ENCODE measurements around the gene SCYGR4. TPM values are rescaled to one million over a fixed set of nuclear protein-coding genes. Genes with fewer than 3 reads are reported as not detected.

SCYGR4 gene
- total and polyA plus RNA-seq, 10 of the 15 experiments (the other 5 are each of a cell fraction or from before 2014, with no cell fraction given) = 0.11 TPM; not detected in 9

GRCh38 chr2:227576110-227576509 is 41.2 kb upstream of the SCYGR4 start (continued):
- no peak for TF ChIP-seq ZZZ3 (IDR thresholded peaks at IDR 0.05; ENCODE audit: control insufficient read depth, insufficient read length, low read depth)
- no peak for TF ChIP-seq SP1 (IDR thresholded peaks at IDR 0.05; ENCODE audit: low read depth, low read length)
- TF ChIP-seq MTA2 (IDR thresholded peaks at IDR 0.05; ENCODE audit: low read depth) = no peak
- TF ChIP-seq, protein P1, sequence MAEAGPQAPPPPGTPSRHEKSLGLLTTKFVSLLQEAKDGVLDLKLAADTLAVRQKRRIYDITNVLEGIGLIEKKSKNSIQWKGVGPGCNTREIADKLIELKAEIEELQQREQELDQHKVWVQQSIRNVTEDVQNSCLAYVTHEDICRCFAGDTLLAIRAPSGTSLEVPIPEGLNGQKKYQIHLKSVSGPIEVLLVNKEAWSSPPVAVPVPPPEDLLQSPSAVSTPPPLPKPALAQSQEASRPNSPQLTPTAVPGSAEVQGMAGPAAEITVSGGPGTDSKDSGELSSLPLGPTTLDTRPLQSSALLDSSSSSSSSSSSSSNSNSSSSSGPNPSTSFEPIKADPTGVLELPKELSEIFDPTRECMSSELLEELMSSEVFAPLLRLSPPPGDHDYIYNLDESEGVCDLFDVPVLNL (IDR thresholded peaks at IDR 0.05; ENCODE audit: low read depth, low read length) = no peak
- no peak for TF ChIP-seq RAD21 (IDR thresholded peaks at IDR 0.05; ENCODE audit: insufficient read depth, low read depth, low read length)
- TF ChIP-seq MYC (IDR thresholded peaks at IDR 0.05; ENCODE audit: insufficient read depth, insufficient read length, insufficient replicate concordance, low read length, severe bottlenecking) = no peak
- no peak for TF ChIP-seq NRF1 (conservative IDR thresholded peaks at IDR 0.05; ENCODE audit: low read depth, low read length)
- TF ChIP-seq FOXM1 (IDR thresholded peaks at IDR 0.05; ENCODE audit: low read depth, low read length) = no peak
- no peak for TF ChIP-seq JUNB (IDR thresholded peaks at IDR 0.05)
- no peak for TF ChIP-seq TCF3 (IDR thresholded peaks at IDR 0.05; ENCODE audit: borderline replicate concordance, insufficient read depth, low read depth, low read length)
- TF ChIP-seq DPF2 (IDR thresholded peaks at IDR 0.05) = no peak
- TF ChIP-seq, protein P2, sequence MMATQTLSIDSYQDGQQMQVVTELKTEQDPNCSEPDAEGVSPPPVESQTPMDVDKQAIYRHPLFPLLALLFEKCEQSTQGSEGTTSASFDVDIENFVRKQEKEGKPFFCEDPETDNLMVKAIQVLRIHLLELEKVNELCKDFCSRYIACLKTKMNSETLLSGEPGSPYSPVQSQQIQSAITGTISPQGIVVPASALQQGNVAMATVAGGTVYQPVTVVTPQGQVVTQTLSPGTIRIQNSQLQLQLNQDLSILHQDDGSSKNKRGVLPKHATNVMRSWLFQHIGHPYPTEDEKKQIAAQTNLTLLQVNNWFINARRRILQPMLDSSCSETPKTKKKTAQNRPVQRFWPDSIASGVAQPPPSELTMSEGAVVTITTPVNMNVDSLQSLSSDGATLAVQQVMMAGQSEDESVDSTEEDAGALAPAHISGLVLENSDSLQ (IDR thresholded peaks at IDR 0.05) = no peak

DNA sequence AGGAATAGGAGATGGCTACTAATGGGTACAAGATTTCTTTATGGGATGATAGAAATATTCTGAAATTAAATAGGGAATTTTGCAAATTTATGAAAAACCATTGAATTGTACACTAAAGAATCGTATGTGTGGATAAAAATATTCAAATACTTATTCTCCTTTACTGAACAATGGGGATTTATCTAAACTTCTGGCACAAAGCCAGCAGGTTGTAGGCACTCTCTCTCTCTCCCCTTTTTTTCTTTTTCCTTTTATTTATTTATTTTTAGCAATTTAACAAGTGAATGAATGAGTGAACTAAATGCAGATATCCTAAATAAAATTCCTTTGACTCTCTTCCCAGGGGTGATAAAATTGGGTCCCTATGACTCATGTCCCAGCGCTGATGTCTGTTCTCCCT is 40.5 kb upstream of the SCYGR4 start:
- SMC1A ChIA-PET (ENCODE audit: uncharacterized antibody, unreplicated experiment) = interaction anchor here (1.9 kb wide), 1 partner anchor 171 kb away, joined by 8 read pairs; no protein-coding TSS in a partner anchor
- Histone ChIP-seq H3K79me2 (ENCODE audit: control insufficient read depth, insufficient read depth, low read length) (no peaks in the 10 kb centered on the region), H3K9ac (ENCODE audit: control insufficient read depth, insufficient read depth, low read length) (no peak overlapping the region), H3K27me3 (replicated peaks in 1 of 2; ENCODE audit: control insufficient read depth in 2 of 2, insufficient read depth in 2 of 2, low read length in 1 of 2) (no peaks in the 10 kb centered on the region), H3K4me1 (ENCODE audit: control insufficient read depth, insufficient read depth, low read length) (no peaks in the 10 kb centered on the region), H4K20me1 (ENCODE audit: control insufficient read depth, insufficient read depth) (no peaks in the 10 kb centered on the region), H3K27ac (ENCODE audit: control insufficient read depth, insufficient read depth) (no peak overlapping the region), H3K36me3 (ENCODE audit: control insufficient read depth in 2 of 2, insufficient read depth in 2 of 2, low read length in 1 of 2) (no peaks in the 10 kb centered on the region), H3K9me3 (replicated peaks; ENCODE audit: control insufficient read depth, insufficient read depth, low read length) (no peaks in the 10 kb centered on the region), H3K4me2 (ENCODE audit: control insufficient read depth, insufficient read depth) (no peak overlapping the region), H2AFZ (ENCODE audit: control insufficient read depth, low read depth, low read length) (no peak overlapping the region), H3K4me3 (no peak overlapping the region)
- RAD21 ChIA-PET (ENCODE audit: unreplicated experiment) = no interaction called here
- intact Hi-C loops (cut with micrococcal nuclease; ENCODE audit: unreplicated experiment) (no loop called here), in situ Hi-C loops (cut with MboI) (no loop called here)
- ATAC-seq = no peak
- no TSS peak for BruUV-seq (replicated peaks)
- POLR2A ChIA-PET = interaction anchor here (0.5 kb wide), 1 partner anchor 100 kb away, joined by 3 read pairs; no protein-coding TSS in a partner anchor
- CTCF ChIA-PET = no interaction called here
- FAIRE-seq = no peak
- no peak for DNase-seq (ENCODE audit: low read depth, low spot score)
- WGBS (ENCODE audit: insufficient coverage, insufficient replicate concordance, low lambda C conversion rate, missing lambda C conversion rate) = 34% methylated on average over 2 of the region's 2 CpGs
- TF ChIP-seq DPF2 (IDR thresholded peaks at IDR 0.05) (no peak), TBL1XR1 (IDR thresholded peaks at IDR 0.05; ENCODE audit: low read depth, low read length) (no peak), HSF1 (IDR thresholded peaks at IDR 0.05; ENCODE audit: low read depth, low read length) (no peak), TCF7 (IDR thresholded peaks at IDR 0.05; ENCODE audit: borderline replicate concordance) (no peak)
- TF ChIP-seq, protein P3, sequence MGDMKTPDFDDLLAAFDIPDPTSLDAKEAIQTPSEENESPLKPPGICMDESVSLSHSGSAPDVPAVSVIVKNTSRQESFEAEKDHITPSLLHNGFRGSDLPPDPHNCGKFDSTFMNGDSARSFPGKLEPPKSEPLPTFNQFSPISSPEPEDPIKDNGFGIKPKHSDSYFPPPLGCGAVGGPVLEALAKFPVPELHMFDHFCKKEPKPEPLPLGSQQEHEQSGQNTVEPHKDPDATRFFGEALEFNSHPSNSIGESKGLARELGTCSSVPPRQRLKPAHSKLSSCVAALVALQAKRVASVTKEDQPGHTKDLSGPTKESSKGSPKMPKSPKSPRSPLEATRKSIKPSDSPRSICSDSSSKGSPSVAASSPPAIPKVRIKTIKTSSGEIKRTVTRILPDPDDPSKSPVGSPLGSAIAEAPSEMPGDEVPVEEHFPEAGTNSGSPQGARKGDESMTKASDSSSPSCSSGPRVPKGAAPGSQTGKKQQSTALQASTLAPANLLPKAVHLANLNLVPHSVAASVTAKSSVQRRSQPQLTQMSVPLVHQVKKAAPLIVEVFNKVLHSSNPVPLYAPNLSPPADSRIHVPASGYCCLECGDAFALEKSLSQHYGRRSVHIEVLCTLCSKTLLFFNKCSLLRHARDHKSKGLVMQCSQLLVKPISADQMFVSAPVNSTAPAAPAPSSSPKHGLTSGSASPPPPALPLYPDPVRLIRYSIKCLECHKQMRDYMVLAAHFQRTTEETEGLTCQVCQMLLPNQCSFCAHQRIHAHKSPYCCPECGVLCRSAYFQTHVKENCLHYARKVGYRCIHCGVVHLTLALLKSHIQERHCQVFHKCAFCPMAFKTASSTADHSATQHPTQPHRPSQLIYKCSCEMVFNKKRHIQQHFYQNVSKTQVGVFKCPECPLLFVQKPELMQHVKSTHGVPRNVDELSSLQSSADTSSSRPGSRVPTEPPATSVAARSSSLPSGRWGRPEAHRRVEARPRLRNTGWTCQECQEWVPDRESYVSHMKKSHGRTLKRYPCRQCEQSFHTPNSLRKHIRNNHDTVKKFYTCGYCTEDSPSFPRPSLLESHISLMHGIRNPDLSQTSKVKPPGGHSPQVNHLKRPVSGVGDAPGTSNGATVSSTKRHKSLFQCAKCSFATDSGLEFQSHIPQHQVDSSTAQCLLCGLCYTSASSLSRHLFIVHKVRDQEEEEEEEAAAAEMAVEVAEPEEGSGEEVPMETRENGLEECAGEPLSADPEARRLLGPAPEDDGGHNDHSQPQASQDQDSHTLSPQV (IDR thresholded peaks at IDR 0.05) = no peak

All from GM12878 (cell line).